ENCODE data around the gene ZBTB16.

Gene ZBTB16

DNA sequence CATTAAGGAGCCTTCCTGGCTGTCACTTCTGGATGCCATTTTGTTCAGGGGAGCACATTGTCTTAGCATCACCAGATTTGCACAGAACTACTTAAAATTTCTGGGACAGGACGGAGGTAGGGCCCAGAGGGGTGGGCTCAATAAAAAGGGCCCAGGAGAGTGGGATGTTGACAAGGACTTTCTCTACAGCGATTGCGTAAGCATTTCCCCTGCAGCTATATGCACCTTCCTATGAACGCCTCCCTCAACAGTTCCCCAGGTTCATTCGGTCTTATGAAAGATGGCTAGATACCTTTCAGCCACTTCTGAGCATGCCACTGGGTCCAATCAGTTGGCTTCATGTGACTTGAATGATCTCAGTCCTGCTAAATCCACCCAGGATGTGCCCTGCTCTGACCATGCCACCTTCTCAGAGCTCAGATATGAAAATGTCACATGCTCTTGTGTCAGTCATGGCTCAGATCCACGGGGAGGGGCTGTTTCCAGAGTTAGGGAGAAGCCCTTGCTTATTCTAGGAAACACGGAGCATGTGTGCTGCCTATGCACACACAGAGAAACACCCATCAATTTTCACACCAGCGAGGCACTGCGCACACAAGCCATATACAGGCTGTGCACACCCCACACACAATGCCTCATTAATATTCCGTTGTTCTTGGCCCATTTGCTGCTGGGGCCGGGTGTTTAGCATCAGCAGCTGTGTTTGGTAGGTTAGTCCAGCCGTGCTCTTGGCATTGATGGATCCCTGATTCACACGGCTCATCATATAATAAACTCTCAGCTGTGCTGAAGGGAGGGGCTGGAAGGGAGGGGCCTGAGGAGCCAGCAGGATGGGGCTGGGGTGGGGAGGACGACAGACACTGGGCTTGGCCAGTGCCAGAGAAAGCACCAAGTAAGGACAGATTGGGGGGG is 184.2 kb downstream of the ZBTB16 start:
- no peak for DNase-seq (ENCODE audit: low read depth in 2 of 2)

- DNase-seq (ENCODE audit: low read depth in 2 of 2) = no peak
These were observed 185.3 kb downstream of the ZBTB16 start for GRCh38 chr11:114244726-114245394.

GRCh38 chr11:114246321-114247069 is 187.0 kb downstream of the ZBTB16 start:
- DNase-seq (ENCODE audit: low read depth in 2 of 2) = no peak

- DNase-seq (ENCODE audit: low read depth in 2 of 2) = no peak
These were observed 187.7 kb downstream of the ZBTB16 start for GRCh38 chr11:114247070-114247789.

- DNase-seq (ENCODE audit: low read depth in 2 of 2) = no peak
These were observed 190.7 kb downstream of the ZBTB16 start for GRCh38 chr11:114250180-114250579.

DNA sequence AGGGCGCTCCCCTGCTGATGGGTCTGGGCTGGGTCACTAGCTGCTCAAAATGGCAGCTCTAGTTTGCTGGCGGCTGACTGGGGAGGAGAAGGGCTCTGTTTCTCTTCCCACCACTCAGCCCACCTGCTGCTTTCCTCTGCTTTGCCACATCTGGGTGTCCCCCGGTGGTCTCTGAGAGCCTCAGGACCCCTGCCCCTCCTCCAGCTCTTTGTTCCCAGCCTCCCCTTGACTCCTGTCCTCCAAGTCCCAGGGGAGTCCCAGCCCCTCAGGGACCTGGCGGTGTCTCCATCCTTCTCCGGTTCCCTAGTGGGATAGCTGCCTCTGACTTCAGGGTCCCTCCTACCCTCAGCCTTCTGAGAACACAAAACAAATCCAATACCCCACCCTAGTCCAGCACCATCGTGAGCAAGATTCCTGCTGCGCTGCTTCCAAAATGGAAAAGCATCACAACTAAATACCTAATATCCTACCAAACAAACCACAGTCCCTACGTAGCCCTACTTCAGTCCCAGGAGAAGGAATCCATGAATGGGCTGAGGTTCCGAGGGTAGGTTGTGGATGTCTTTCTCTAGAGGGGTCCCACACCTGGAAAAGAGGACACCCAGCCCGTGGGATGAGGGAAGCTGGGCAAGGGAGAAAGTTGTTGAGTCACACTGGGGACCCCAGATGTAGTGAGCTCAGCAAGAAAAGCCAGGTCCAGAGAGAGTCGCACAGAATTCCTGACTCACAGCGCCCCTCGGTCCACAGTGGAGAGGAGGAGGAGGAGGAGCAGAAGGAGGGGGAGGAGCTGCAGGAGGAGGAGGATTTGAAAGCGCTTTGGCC is 191.7 kb downstream of the ZBTB16 start:
- DNase-seq (ENCODE audit: low read depth in 2 of 2) = no peak

DNA sequence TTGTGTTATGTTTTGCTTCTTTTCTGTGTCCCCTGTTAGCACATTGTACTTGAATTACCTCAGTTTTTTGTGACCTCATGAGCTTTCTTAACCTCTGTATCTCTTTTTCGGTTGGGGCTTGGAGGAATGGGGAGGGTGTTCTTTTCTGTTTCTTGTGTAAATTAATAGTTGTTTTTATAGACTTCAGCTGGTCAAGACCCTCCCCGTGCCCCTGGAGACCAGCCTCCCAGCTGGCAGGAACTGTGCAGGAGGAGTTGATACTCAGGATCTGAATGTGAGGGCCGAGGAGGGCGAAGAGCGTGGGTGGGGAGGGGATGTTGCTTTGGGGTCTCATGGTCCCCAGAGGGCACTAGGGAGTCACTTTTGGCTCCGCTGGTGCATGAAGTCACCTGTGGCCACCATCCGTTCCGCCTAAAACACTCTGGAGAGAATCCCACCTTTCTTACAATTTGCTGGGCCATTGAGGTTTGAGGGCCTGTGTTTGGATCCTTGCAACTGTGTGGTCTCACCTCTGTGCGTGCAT is 192.4 kb downstream of the ZBTB16 start:
- DNase-seq (ENCODE audit: low read depth in 2 of 2) = no peak

- no peak for DNase-seq (ENCODE audit: low read depth in 2 of 2)
These were observed 193.3 kb downstream of the ZBTB16 start for GRCh38 chr11:114252767-114253166.

GRCh38 chr11:114253771-114254170 is 194.3 kb downstream of the ZBTB16 start:
- DNase-seq (ENCODE audit: low read depth in 2 of 2) = no peak

GRCh38 chr11:114254571-114255146 is 195.1 kb downstream of the ZBTB16 start:
- DNase-seq (ENCODE audit: low read depth in 2 of 2) = no peak

- no peak for DNase-seq (ENCODE audit: low read depth in 2 of 2)
These were observed 195.8 kb downstream of the ZBTB16 start for GRCh38 chr11:114255289-114255688.

DNA sequence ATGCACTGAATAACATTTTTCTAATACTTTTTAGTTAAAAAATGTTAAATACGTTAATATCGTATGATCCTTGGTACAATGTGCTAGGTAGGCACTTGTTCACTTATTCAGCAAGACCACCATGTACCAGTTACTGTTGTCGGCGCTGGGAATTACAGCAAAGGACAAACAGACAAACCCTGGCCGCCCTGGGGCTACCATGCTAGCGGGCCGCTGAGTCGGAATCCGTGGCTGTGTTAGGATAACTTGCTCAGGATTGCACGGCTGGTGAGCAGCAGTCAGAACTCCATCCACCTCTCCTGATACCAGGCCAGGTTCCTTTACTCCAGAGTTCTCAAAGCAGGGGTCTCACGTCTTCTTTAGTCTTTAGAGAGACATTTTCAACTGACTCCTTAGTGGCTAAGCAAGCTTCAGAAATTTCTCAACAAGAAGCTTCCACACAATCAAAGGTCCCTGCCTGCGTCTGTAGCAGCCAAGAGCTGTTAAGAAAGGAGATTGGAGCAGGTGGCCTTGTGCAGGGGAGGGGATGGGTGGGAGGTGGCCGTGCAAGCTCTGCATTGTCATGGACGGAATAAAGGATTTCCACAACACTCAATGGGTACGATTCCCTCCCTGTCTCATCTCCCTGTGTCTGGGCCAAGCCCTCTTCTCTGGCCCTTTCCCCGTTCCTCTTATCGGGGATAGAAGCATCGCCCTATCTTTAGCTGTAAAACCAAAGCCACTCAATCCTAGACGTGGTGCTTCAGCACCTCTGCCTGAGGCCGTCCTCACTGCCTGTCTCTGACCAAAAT is 196.9 kb downstream of the ZBTB16 start:
- DNase-seq (ENCODE audit: low read depth in 2 of 2) = no peak

DNA sequence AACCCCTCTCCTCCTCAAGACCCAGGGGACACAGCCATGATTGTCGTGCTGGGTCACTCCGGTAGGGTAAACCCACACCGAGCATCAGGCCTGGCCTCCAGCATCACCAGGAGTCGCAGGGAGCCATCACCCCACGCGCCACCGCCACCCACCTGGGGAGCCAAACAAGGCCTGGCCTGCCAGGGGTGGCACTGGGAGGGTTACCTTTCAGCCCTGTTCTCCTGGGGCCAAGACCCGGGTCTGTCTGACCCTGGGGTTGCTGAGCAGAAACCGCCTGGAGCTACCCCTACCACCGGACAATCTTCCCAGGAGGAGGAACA is 197.4 kb downstream of the ZBTB16 start:
- DNase-seq (ENCODE audit: low read depth in 2 of 2) = no peak

DNA sequence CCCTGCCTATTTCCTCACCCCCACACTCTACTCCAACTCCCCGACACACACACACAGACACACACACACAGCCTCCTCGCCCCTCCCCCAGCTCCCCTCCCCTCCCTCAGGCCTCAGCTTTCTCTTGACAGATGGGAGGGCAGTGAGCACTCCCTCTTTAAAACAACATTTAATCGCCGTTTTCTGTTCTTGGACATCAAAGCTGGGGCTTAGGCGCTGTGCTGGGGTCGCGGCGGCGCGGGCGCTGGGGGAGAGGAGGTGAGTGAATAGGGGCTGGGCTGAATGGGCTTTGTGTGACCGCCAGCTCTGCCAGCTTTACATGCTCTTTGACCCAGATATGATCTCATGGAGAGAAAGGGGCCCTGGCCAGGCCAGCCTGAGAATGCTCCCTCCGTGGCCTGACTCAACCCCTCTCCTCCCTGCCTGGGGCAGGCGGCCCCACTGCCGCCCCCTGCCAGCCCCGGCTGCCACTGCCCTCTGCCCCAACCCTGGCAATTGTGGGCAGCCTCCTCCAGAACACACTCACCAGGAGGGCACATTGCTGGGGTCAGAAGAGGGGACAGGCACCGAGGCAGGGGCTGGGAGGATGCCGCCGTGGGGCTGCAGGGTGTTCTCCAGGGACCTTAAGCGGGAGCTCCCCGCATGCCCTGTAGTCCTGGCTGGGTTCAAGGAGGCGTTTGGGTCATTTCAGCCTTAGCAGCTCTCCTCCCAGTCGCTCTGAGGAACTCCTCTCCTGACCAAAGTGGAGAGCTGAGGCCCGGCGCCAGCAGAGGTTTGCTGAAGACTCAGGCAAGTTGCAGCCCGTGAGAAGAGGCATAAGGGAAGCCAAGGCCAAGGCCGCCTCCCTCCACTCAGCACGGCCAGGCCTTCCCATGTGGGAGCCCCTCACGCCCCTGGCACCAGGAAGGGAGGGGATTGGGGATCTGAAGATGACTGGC is 198.4 kb downstream of the ZBTB16 start:
- DNase-seq (ENCODE audit: low read depth in 2 of 2) = no peak

- DNase-seq (ENCODE audit: low read depth in 2 of 2) = no peak
These were observed 199.2 kb downstream of the ZBTB16 start for GRCh38 chr11:114258696-114259095.

- DNase-seq (ENCODE audit: low read depth in 2 of 2) = no peak
These were observed 199.6 kb downstream of the ZBTB16 start for GRCh38 chr11:114259124-114259526.

DNA sequence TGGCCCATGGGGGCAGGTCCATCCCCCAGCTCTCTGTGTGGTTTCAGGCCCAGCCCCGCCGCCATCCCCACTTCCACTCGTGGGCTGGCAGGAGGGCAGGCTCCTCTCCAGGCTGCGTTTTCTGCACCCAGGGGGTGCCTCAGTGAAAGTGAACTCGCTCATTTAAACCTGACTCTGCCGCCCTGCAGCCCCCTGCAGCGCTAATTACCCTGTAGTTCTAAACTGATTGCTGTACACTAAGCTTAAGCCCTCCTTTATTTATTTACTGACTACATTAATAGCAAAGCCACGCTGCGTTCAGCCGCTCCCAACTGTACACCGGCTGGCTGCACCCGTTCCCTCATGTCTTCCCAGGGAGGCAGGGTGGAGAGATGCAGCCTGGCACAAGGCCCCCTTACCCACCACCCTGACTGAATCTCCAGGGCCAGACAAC is 200.1 kb downstream of the ZBTB16 start:
- DNase-seq (ENCODE audit: low read depth in 2 of 2) = no peak

- no peak for DNase-seq (ENCODE audit: low read depth in 2 of 2)
These were observed 200.6 kb downstream of the ZBTB16 start for GRCh38 chr11:114260077-114260476.

Data from stimulated activated CD8-positive, alpha-beta memory T cell treated with anti-CD3 and anti-CD28 coated beads, Interleukin-2, amount 100 ng/mL, for 1 hour (primary cell).